GM12801 (cell line): ENCODE measurements around the gene CCDC15.

ENCODE experiments used
- TF ChIP-seq, protein P1 (sequence below): IDR thresholded peaks from one replicate; pipeline ENCODE4 v1.5.1; 2011; ENCODE audit warnings: control low read depth; ENCODE audit not compliant: insufficient read length; ENCODE audit errors: extremely low read depth

The CCDC15 gene

DNA sequence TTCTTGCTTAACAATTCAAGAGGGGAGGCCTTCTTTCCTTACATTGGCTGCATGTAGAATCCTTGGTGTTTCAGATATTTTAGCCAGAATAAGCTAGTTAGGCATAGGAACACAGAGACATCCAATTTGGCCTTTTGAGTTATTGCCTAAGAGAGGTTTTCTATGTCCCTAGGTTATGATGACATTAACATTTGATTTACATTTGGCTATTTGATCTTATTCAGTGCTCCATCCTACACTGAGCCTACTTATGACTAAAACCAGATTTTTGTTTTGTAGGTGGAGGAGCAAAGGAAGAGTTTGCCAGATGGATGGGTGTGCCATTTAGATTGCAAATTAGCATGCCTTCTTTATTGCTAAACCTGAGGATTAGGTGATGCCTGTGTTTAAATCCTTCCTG, 98.0 kb downstream of the CCDC15 start:
- TF ChIP-seq, protein P1, sequence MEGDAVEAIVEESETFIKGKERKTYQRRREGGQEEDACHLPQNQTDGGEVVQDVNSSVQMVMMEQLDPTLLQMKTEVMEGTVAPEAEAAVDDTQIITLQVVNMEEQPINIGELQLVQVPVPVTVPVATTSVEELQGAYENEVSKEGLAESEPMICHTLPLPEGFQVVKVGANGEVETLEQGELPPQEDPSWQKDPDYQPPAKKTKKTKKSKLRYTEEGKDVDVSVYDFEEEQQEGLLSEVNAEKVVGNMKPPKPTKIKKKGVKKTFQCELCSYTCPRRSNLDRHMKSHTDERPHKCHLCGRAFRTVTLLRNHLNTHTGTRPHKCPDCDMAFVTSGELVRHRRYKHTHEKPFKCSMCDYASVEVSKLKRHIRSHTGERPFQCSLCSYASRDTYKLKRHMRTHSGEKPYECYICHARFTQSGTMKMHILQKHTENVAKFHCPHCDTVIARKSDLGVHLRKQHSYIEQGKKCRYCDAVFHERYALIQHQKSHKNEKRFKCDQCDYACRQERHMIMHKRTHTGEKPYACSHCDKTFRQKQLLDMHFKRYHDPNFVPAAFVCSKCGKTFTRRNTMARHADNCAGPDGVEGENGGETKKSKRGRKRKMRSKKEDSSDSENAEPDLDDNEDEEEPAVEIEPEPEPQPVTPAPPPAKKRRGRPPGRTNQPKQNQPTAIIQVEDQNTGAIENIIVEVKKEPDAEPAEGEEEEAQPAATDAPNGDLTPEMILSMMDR = no peak

DNA sequence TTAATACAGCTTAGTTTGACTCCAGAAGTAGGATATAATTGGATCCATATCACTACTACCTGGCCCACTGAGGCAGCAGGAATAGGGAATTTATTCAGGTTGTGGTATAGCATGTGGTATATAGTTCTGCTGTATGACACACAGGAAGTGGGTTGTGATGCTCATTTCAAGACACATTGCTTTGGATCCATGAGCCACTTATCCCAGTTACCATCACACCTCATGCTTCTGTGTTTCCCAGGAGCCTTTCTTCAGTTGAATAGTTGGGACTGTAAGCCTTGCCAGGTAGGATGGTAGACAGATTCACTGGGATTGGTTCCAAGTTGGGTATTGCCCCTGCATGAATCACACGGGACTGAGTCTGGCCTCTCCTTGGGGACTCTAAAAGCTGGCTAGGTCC, 99.2 kb downstream of the CCDC15 start:
- TF ChIP-seq, protein P1 = no peak

DNA sequence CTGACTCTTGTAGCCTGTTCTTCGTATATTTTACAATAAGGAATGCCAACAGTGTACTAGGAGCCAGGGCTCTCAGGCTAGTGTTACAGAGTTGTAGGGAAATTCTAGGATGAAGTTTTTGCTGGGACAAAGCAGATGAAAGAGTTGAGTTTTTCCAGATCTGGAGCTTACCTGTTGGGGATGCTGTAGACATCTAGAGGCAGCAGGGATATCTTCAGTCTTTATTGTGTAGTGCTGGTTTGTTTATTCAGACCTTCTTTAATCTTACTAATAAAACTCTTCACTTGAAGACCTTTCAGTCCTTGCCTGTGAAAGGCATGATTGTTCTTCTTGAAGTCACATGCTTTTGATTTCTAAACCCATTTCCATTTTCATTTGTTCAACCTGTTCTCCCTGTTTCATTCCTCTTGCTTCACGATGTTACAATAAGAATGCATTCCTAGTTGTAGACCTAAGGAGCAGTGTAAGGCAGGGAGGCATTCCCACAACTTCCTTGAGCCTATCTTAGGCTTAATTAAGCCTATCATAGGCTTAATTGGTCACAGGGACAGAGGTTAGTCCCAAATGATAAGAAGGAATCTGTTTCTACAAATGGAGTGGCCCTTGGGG, 101.2 kb downstream of the CCDC15 start:
- TF ChIP-seq, protein P1 = no peak

DNA sequence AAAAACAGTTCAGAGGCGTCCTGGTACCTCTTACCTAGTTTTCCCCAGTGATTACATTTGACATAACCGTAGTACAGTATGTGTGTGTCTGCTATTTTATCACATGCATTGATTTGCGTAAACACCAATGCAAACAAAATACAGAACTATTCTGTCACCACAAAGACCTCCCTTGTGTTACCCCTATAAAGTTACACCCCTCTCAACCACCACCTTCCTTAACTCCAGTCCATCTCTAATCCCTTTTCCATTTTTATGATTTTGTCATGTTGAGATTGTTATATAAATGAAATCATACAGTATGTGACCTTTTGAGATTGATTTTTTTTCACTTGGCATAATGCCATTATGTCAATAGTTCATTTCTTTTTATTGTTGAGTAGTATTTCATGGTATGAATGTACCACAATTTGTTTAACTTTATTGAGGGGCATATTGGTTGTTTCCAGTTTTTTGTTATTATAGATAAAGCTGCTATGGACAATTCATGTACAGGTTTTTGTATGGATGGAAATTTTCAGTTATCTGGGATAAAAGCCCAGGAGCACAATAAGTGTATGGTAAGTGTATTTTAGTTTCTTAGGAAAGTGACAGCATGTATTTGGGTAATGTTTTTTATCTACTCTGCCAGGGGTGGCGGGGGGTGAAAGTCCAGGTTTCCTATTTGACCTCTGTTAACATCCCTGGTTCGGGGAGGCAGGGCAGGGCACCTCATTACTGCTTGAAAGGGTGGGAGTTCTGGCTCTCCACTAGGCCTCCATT, 103.1 kb downstream of the CCDC15 start:
- TF ChIP-seq, protein P1 = no peak

DNA sequence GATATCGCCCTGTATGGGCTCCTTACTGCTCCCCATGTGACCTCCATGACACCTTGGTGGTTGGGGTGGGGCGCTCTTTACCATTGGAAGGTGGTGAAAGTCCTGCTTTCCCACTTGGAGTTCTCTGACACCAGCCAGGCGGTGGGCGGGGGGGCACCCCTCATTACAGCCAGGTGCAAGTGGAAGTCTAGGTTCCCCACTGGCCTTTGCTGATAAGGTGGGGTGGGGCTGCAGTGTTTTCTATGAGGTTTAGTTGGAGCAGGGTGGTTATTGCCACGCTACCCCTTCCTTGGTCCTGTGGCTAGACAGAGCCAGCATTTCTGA, 103.7 kb downstream of the CCDC15 start:
- TF ChIP-seq, protein P1 = no peak

DNA sequence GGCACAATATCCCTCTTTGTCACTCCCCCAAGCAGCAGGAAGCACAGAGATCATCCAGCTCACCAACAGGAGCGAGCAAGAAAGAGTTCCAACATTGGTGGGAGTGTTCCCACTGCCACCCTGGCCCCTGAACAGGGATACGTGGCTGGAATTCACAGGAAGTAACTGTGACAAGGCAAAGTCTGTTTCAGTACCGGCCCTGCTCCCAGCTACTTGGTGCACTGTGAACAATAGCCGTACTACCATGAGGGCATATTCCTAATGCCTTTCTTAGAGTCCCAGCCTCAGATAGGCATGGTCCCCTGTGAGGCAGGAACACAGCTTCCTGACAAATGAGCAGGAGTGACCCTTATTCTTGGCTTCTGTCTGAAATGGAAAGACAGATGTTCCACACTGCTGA, 107.3 kb downstream of the CCDC15 start:
- TF ChIP-seq, protein P1 = no peak

DNA sequence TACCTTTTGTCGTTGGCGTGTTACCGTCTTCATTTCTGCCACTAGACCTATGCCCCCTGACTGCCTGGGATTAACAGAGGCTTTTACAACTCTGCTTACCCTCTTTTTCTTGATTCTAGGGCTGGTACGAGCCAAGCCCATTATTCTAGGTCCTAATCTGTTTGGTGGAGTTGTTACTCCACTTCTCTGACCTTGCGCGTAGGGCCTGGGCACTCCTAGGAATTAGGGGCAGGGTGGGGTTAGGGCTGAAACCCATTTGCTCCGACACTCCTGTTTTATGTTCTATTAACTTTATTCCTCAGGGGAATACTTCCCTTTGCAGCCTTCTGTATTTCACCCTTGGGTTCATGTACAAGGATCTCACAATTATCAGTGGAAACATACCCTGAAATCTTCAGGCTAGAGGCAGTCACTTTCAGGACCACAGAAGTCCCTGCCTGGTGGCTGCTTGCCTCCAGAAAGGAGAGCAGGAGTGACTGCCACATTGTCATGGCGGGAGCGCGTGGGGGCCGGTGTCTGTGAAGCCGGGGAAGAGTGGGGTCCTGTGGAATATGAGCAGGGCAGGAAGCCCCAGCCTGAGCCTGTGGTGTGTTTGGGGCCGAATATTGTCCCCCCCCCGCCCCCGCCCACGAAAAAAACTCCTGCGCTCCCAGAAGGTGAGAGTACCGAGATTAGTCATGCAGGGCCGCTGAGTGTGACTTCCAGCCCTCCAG, 108.4 kb downstream of the CCDC15 start:
- TF ChIP-seq, protein P1 = no peak
